ENCODE measurements around the gene PDZD2.

Gene PDZD2

GRCh38 chr5:31656806-31657205 is 17.9 kb downstream of the PDZD2 start:
- H2AFZ ChIP-seq (ENCODE audit: low read length): no peak overlapping the region
- H3K79me2 ChIP-seq (ENCODE audit: insufficient read depth, low read length): no peaks in the 10 kb centered on the region
- H3K9ac ChIP-seq (ENCODE audit: low read depth, low read length, poor library complexity, severe bottlenecking): no peak overlapping the region
- TF ChIP-seq EZH2phosphoT487 (IDR thresholded peaks at IDR 0.05; ENCODE audit: borderline replicate concordance) (no peak), CTCF (conservative IDR thresholded peaks at IDR 0.05; ENCODE audit: low read length) (no peak)
- H3K4me2 ChIP-seq (ENCODE audit: low read depth, low read length, poor library complexity, severe bottlenecking): no peak overlapping the region
- no peaks in the 10 kb centered on the region for H3K27me3 ChIP-seq (ENCODE audit: insufficient read depth, low read length, poor library complexity, severe bottlenecking)
- no peaks in the 10 kb centered on the region for H3K36me3 ChIP-seq (ENCODE audit: insufficient read depth, low read length)
- H3K9me3 ChIP-seq (ENCODE audit: insufficient read depth, low read depth, low read length): no peaks in the 10 kb centered on the region
- no peaks in the 10 kb centered on the region for H3F3A ChIP-seq (ENCODE audit: low read depth)
- no peaks in the 10 kb centered on the region for H3K9me2 ChIP-seq (replicated peaks; ENCODE audit: low read depth, low read length)
- H3K4me1 ChIP-seq (ENCODE audit: insufficient read depth, low read length, poor library complexity, severe bottlenecking): no peaks in the 10 kb centered on the region
- no peak overlapping the region for H3K4me3 ChIP-seq (ENCODE audit: low read length, poor library complexity, severe bottlenecking)
- H4K20me1 ChIP-seq (ENCODE audit: insufficient read depth, low read length, poor library complexity, severe bottlenecking): no peaks in the 10 kb centered on the region

- Histone ChIP-seq H3K27me3 (ENCODE audit: insufficient read depth, low read length, poor library complexity, severe bottlenecking) (no peaks in the 10 kb centered on the region), H3K79me2 (ENCODE audit: insufficient read depth, low read length) (no peaks in the 10 kb centered on the region), H3K4me3 (ENCODE audit: low read length, poor library complexity, severe bottlenecking) (no peak overlapping the region), H3K9me2 (replicated peaks; ENCODE audit: low read depth, low read length) (no peaks in the 10 kb centered on the region), H2AFZ (ENCODE audit: low read length) (no peak overlapping the region), H3K4me2 (ENCODE audit: low read depth, low read length, poor library complexity, severe bottlenecking) (no peak overlapping the region), H3K36me3 (ENCODE audit: insufficient read depth, low read length) (no peaks in the 10 kb centered on the region), H3K4me1 (ENCODE audit: insufficient read depth, low read length, poor library complexity, severe bottlenecking) (no peaks in the 10 kb centered on the region), H4K20me1 (ENCODE audit: insufficient read depth, low read length, poor library complexity, severe bottlenecking) (no peaks in the 10 kb centered on the region), H3F3A (ENCODE audit: low read depth) (no peaks in the 10 kb centered on the region), H3K9ac (ENCODE audit: low read depth, low read length, poor library complexity, severe bottlenecking) (no peak overlapping the region), H3K9me3 (ENCODE audit: insufficient read depth, low read depth, low read length) (no peaks in the 10 kb centered on the region)
- TF ChIP-seq CTCF (conservative IDR thresholded peaks at IDR 0.05; ENCODE audit: low read length): no peak
- no peak for TF ChIP-seq EZH2phosphoT487 (IDR thresholded peaks at IDR 0.05; ENCODE audit: borderline replicate concordance)
These were observed 18.5 kb downstream of the PDZD2 start for GRCh38 chr5:31657315-31657979.

GRCh38 chr5:31661257-31661656 is 22.3 kb downstream of the PDZD2 start:
- Histone ChIP-seq H3K9ac (ENCODE audit: low read depth, low read length, poor library complexity, severe bottlenecking) (no peak overlapping the region), H3K9me2 (replicated peaks; ENCODE audit: low read depth, low read length) (no peaks in the 10 kb centered on the region), H2AFZ (ENCODE audit: low read length) (no peak overlapping the region), H3K79me2 (ENCODE audit: insufficient read depth, low read length) (no peaks in the 10 kb centered on the region), H3F3A (ENCODE audit: low read depth) (no peaks in the 10 kb centered on the region), H3K9me3 (ENCODE audit: insufficient read depth, low read depth, low read length) (no peaks in the 10 kb centered on the region), H3K4me1 (ENCODE audit: insufficient read depth, low read length, poor library complexity, severe bottlenecking) (no peaks in the 10 kb centered on the region), H3K4me2 (ENCODE audit: low read depth, low read length, poor library complexity, severe bottlenecking) (no peak overlapping the region), H3K27me3 (ENCODE audit: insufficient read depth, low read length, poor library complexity, severe bottlenecking) (no peaks in the 10 kb centered on the region), H3K4me3 (ENCODE audit: low read length, poor library complexity, severe bottlenecking) (no peak overlapping the region), H4K20me1 (ENCODE audit: insufficient read depth, low read length, poor library complexity, severe bottlenecking) (no peaks in the 10 kb centered on the region), H3K36me3 (ENCODE audit: insufficient read depth, low read length) (no peaks in the 10 kb centered on the region)
- TF ChIP-seq CTCF (conservative IDR thresholded peaks at IDR 0.05; ENCODE audit: low read length) (no peak), EZH2phosphoT487 (IDR thresholded peaks at IDR 0.05; ENCODE audit: borderline replicate concordance) (no peak)

Data from Loucy (cell line).